GM18502 (cell line): ENCODE data around the gene PRKAR1A.

Experiments
- ATAC-seq: cut with Tn5 transposase; IDR thresholded peaks from one replicate; pipeline ENCODE4 v1.9.1; 2021; ENCODE audit warnings: mild to moderate bottlenecking; ENCODE audit not compliant: unreplicated experiment, poor library complexity

PRKAR1A gene

GRCh38 chr17:68539548-68540467, 27.6 kb downstream of the PRKAR1A start:
- no peak for ATAC-seq

GRCh38 chr17:68540981-68541380, 28.8 kb downstream of the PRKAR1A start:
- no peak for ATAC-seq

- no peak for ATAC-seq
Observed at GRCh38 chr17:68541816-68542215, 29.6 kb downstream of the PRKAR1A start.

- ATAC-seq: no peak
Observed at GRCh38 chr17:68542698-68543463, 30.7 kb downstream of the PRKAR1A start.

- ATAC-seq: no peak
Observed at GRCh38 chr17:68544111-68544915, 32.1 kb downstream of the PRKAR1A start.

- no peak for ATAC-seq
Observed at GRCh38 chr17:68556551-68556950, 44.3 kb downstream of the PRKAR1A start.

GRCh38 chr17:68559316-68559715, 47.1 kb downstream of the PRKAR1A start:
- no peak for ATAC-seq

- ATAC-seq: no peak
Observed at GRCh38 chr17:68560966-68561720, 48.9 kb downstream of the PRKAR1A start.

- no peak for ATAC-seq
Observed at GRCh38 chr17:68562736-68563135, 50.5 kb downstream of the PRKAR1A start.

- no peak for ATAC-seq
Observed at GRCh38 chr17:68564415-68565111, 52.3 kb downstream of the PRKAR1A start.

- ATAC-seq: no peak
Observed at GRCh38 chr17:68565661-68566441, 53.6 kb downstream of the PRKAR1A start.

- ATAC-seq: no peak
Observed at GRCh38 chr17:68566442-68566738, 54.2 kb downstream of the PRKAR1A start.

- ATAC-seq: no peak
Observed at GRCh38 chr17:68567035-68567434, 54.8 kb downstream of the PRKAR1A start.

GRCh38 chr17:68567581-68567980, 55.4 kb downstream of the PRKAR1A start:
- ATAC-seq: no peak

GRCh38 chr17:68568581-68568980, 56.4 kb downstream of the PRKAR1A start:
- ATAC-seq: no peak

- ATAC-seq: no peak
Observed at GRCh38 chr17:68569346-68569745, 57.1 kb downstream of the PRKAR1A start.

GRCh38 chr17:68570526-68570925, 58.3 kb downstream of the PRKAR1A start:
- no peak for ATAC-seq

GRCh38 chr17:68572138-68572842, 60.1 kb downstream of the PRKAR1A start:
- no peak for ATAC-seq
